NCI-H2107 treated with DMSO at 0.1 percent for 48 hours (cell line): Measurements from ENCODE around the gene HRH2.
"Not testable (repeated sequence)": the region's sequence is repeated elsewhere in the genome, so short reads cannot be mapped to it uniquely, and the experiment has no call there.

Experiments
- DNase-seq: peaks from one replicate; lab custom pipeline; 2025; ENCODE audit not compliant: unreplicated experiment; lab: John Stamatoyannopoulos, UW

Gene HRH2

GRCh38 chr5:175711472-175712312 is 53.8 kb downstream of the HRH2 start:
- no peak for DNase-seq

GRCh38 chr5:175712313-175712680 is 54.4 kb downstream of the HRH2 start:
- DNase-seq: no peak

GRCh38 chr5:175712681-175713085 is 54.8 kb downstream of the HRH2 start:
- DNase-seq: no peak

GRCh38 chr5:175713930-175714329 is 56.1 kb downstream of the HRH2 start:
- no peak for DNase-seq

GRCh38 chr5:175714479-175715085 is 56.7 kb downstream of the HRH2 start:
- DNase-seq: no peak

- DNase-seq: no peak
Observed at GRCh38 chr5:175715627-175716522, 58.0 kb downstream of the HRH2 start.

GRCh38 chr5:175717837-175718236 is 60.0 kb downstream of the HRH2 start:
- no peak for DNase-seq

- DNase-seq: peak; percentile 3
Observed at GRCh38 chr5:175718401-175719108, 60.7 kb downstream of the HRH2 start.

GRCh38 chr5:175719109-175719432 is 61.2 kb downstream of the HRH2 start:
- not testable (repeated sequence) for DNase-seq

GRCh38 chr5:175724314-175725275 is 66.7 kb downstream of the HRH2 start:
- DNase-seq: no peak

GRCh38 chr5:175728316-175728715 is 70.4 kb downstream of the HRH2 start:
- DNase-seq: no peak

- no peak for DNase-seq
Observed at GRCh38 chr5:175728885-175729828, 71.3 kb downstream of the HRH2 start.

- DNase-seq: peak; percentile 79
Observed at GRCh38 chr5:175729829-175730277, 72.0 kb downstream of the HRH2 start.

- no peak for DNase-seq
Observed at GRCh38 chr5:175731172-175731571, 73.3 kb downstream of the HRH2 start.

- DNase-seq: no peak
Observed at GRCh38 chr5:175731756-175732465, 74.0 kb downstream of the HRH2 start.

- DNase-seq: no peak
Observed at GRCh38 chr5:175733017-175733416, 75.1 kb downstream of the HRH2 start.

GRCh38 chr5:175734016-175734415 is 76.1 kb downstream of the HRH2 start:
- DNase-seq: no peak

- no peak for DNase-seq
Observed at GRCh38 chr5:175734501-175734900, 76.6 kb downstream of the HRH2 start.
